HepG2 (cell line): ENCODE measurements around the gene KIAA0232. TPM values are rescaled to one million over a fixed set of nuclear protein-coding genes. Genes with fewer than 3 reads are reported as not detected.

Source experiments
- ATRX ChIP-seq: sonication (generic); formaldehyde crosslinking; IDR thresholded peaks from 2 replicates; pipeline ENCODE4 v1.4.0; 2020; ENCODE audit warnings: missing genetic modification reagents, borderline replicate concordance
- CEBPG ChIP-seq: IDR thresholded peaks from 2 replicates; pipeline ENCODE4 v1.6.1; 2016
- CREM ChIP-seq, 2 experiments: sonication (generic) in 1 of 2; formaldehyde crosslinking in 1 of 2; IDR thresholded peaks; 2 replicates each; pipeline versions ENCODE4 v1.4.0 to v1.6.1; 2016 to 2020; ENCODE audit warnings: antibody characterized with exemption in 1 of 2, mild to moderate bottlenecking in 1 of 2, missing genetic modification reagents in 1 of 2
- HIVEP1 ChIP-seq: sonication (generic); formaldehyde crosslinking; IDR thresholded peaks from 2 replicates; pipeline ENCODE4 v1.4.0; 2020; ENCODE audit warnings: mild to moderate bottlenecking, missing genetic modification reagents
- ISX ChIP-seq: sonication (generic); formaldehyde crosslinking; conservative IDR thresholded peaks from 2 replicates; pipeline ENCODE4 v1.5.0; 2020; ENCODE audit warnings: missing genetic modification reagents
- KAT8 ChIP-seq: IDR thresholded peaks from 2 replicates; pipeline ENCODE4 v1.6.1; 2016; ENCODE audit warnings: missing genetic modification reagents, missing compliant biosample characterization
- NFYC ChIP-seq: IDR thresholded peaks from 2 replicates; pipeline ENCODE4 v1.6.1; 2016; ENCODE audit warnings: missing genetic modification reagents, missing compliant biosample characterization
- PAXIP1 ChIP-seq: sonication (generic); formaldehyde crosslinking; conservative IDR thresholded peaks from 2 replicates; pipeline ENCODE4 v1.4.0; 2020; ENCODE audit warnings: mild to moderate bottlenecking, missing genetic modification reagents, moderate library complexity
- PHB2 ChIP-seq: fragments of 450-650 bp; IDR thresholded peaks from 2 replicates; pipeline ENCODE4 v1.6.1; 2018; ENCODE audit not compliant: partially characterized antibody
- PHF5A ChIP-seq: IDR thresholded peaks from one replicate; pipeline ENCODE4 v1.6.1; 2018; ENCODE audit warnings: low read depth, missing genetic modification reagents; ENCODE audit not compliant: unreplicated experiment
- POLR2AphosphoS5 ChIP-seq: IDR thresholded peaks from 2 replicates; pipeline ENCODE4 v1.6.1; 2012; ENCODE audit warnings: low read depth, low read length
- ZNF224 ChIP-seq: sonication (generic); formaldehyde crosslinking; IDR thresholded peaks from 2 replicates; pipeline ENCODE4 v1.5.0; 2020; ENCODE audit warnings: mild to moderate bottlenecking, missing genetic modification reagents
- ZNF329 ChIP-seq: sonication (generic); formaldehyde crosslinking; IDR thresholded peaks from 2 replicates; pipeline ENCODE4 v1.9.0; 2021; ENCODE audit warnings: low read depth, mild to moderate bottlenecking, missing genetic modification reagents
- ZNF383 ChIP-seq: sonication (generic); formaldehyde crosslinking; IDR thresholded peaks from 2 replicates; pipeline ENCODE4 v1.4.0; 2020; ENCODE audit warnings: missing genetic modification reagents, mild to moderate bottlenecking, borderline replicate concordance
- ZNF746 ChIP-seq: sonication (generic); formaldehyde crosslinking; IDR thresholded peaks from 2 replicates; pipeline ENCODE4 v1.8.0; 2022; ENCODE audit warnings: mild to moderate bottlenecking, missing genetic modification reagents
- ZNF839 ChIP-seq: sonication (generic); formaldehyde crosslinking; IDR thresholded peaks from 2 replicates; pipeline ENCODE4 v1.4.0; 2020; ENCODE audit warnings: missing genetic modification reagents, mild to moderate bottlenecking, borderline replicate concordance
- ZSCAN5A ChIP-seq: sonication (generic); formaldehyde crosslinking; IDR thresholded peaks from 2 replicates; pipeline ENCODE4 v1.8.0; 2022; ENCODE audit warnings: mild to moderate bottlenecking, missing genetic modification reagents, borderline replicate concordance
- polyA plus RNA-seq, 8 experiments: library from polyadenylated mRNA; depleted of rRNA in 3 of 8; stranded (reverse) in 7 of 8; unstranded in 1 of 8; fragments of >200 nt; fragmentation: Illumina TruSeq in 4 of 8; extraction: Trizol in 4 of 8; gene quantifications; 2 replicates each; pipeline versions ENCODE4 v1.2.1 to v1.2.3, GENCODE V29; 2011 to 2016; ENCODE audit warnings: low read depth in 4 of 8, missing spikeins in 1 of 8, mixed read lengths in 1 of 8; ENCODE audit not compliant: insufficient read depth in 1 of 8
- total RNA-seq, 5 experiments: library from RNA; depleted of rRNA; stranded (reverse); fragments of >200 nt; fragmentation: Illumina TruSeq; extraction: Trizol; gene quantifications; 2 replicates each; pipeline ENCODE4 v1.2.3, GENCODE V29; 2016; ENCODE audit warnings: low read depth in 1 of 5
- TF ChIP-seq, protein P1 (sequence below): sonication (generic); formaldehyde crosslinking; IDR thresholded peaks from 2 replicates; pipeline ENCODE4 v1.4.0; 2020; ENCODE audit warnings: missing genetic modification reagents
- TF ChIP-seq, protein P2 (sequence below): sonication (generic); formaldehyde crosslinking; IDR thresholded peaks from 2 replicates; pipeline ENCODE4 v1.4.0; 2020; ENCODE audit warnings: mild to moderate bottlenecking, missing genetic modification reagents, borderline replicate concordance

The KIAA0232 gene
- total and polyA plus RNA-seq, 2 of the 13 experiments (the other 11 are each of a cell fraction or from before 2014, with no cell fraction given): 7.8 to 17.1 TPM

GRCh38 chr4:6929812-6930464, 147.4 kb downstream of the KIAA0232 start (continued):
- TF ChIP-seq CREM (IDR thresholded peaks at IDR 0.05): no peak
- TF ChIP-seq CREM (CRISPR knock-in tag; IDR thresholded peaks at IDR 0.05): no peak
- TF ChIP-seq KAT8 (CRISPR knock-in tag): no peak
- 0 out of 2 replicates have a peak, but pooled peaks have one; percentile 27 for TF ChIP-seq CEBPG
- no peak for TF ChIP-seq POLR2AphosphoS5
- no peak for TF ChIP-seq ZNF839
- TF ChIP-seq ZSCAN5A: no peak
- TF ChIP-seq PAXIP1 (CRISPR knock-in tag): peak; percentile 80
- TF ChIP-seq PHF5A (CRISPR knock-in tag): no peak
- TF ChIP-seq, protein P1, sequence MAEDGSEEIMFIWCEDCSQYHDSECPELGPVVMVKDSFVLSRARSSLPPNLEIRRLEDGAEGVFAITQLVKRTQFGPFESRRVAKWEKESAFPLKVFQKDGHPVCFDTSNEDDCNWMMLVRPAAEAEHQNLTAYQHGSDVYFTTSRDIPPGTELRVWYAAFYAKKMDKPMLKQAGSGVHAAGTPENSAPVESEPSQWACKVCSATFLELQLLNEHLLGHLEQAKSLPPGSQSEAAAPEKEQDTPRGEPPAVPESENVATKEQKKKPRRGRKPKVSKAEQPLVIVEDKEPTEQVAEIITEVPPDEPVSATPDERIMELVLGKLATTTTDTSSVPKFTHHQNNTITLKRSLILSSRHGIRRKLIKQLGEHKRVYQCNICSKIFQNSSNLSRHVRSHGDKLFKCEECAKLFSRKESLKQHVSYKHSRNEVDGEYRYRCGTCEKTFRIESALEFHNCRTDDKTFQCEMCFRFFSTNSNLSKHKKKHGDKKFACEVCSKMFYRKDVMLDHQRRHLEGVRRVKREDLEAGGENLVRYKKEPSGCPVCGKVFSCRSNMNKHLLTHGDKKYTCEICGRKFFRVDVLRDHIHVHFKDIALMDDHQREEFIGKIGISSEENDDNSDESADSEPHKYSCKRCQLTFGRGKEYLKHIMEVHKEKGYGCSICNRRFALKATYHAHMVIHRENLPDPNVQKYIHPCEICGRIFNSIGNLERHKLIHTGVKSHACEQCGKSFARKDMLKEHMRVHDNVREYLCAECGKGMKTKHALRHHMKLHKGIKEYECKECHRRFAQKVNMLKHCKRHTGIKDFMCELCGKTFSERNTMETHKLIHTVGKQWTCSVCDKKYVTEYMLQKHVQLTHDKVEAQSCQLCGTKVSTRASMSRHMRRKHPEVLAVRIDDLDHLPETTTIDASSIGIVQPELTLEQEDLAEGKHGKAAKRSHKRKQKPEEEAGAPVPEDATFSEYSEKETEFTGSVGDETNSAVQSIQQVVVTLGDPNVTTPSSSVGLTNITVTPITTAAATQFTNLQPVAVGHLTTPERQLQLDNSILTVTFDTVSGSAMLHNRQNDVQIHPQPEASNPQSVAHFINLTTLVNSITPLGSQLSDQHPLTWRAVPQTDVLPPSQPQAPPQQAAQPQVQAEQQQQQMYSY (CRISPR knock-in tag): no peak
- TF ChIP-seq, protein P2, sequence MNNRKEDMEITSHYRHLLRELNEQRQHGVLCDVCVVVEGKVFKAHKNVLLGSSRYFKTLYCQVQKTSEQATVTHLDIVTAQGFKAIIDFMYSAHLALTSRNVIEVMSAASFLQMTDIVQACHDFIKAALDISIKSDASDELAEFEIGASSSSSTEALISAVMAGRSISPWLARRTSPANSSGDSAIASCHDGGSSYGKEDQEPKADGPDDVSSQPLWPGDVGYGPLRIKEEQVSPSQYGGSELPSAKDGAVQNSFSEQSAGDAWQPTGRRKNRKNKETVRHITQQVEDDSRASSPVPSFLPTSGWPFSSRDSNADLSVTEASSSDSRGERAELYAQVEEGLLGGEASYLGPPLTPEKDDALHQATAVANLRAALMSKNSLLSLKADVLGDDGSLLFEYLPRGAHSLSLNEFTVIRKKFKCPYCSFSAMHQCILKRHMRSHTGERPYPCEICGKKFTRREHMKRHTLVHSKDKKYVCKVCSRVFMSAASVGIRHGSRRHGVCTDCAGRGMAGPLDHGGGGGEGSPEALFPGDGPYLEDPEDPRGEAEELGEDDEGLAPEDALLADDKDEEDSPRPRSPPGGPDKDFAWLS: no peak
- no peak for TF ChIP-seq ZNF224 (CRISPR knock-in tag)
- TF ChIP-seq ZNF746: no peak
- TF ChIP-seq PHB2: no peak
- no peak for TF ChIP-seq ISX (CRISPR knock-in tag)
- TF ChIP-seq NFYC (CRISPR knock-in tag): no peak
- TF ChIP-seq ATRX (CRISPR knock-in tag): no peak
- no peak for TF ChIP-seq ZNF383 (CRISPR knock-in tag)
- TF ChIP-seq HIVEP1 (CRISPR knock-in tag): no peak
- no peak for TF ChIP-seq ZNF329 (CRISPR knock-in tag)
